Hepatocyte (in vitro differentiated cells): ENCODE measurements around the gene CBFA2T3. TPM values are rescaled to one million over a fixed set of nuclear protein-coding genes. Genes with fewer than 3 reads are reported as not detected.

Source experiments
- DNase-seq: peaks from one replicate; pipeline ENCODE4 v3.0.0-alpha.2; 2016; ENCODE audit warnings: low spot score
- H2AFZ ChIP-seq: fragments of 200-600 bp; sonication (generic); 2 replicates; pipeline ENCODE4 v1.6.0; 2016; ENCODE audit warnings: antibody characterized with exemption, mild to moderate bottlenecking
- H3K27ac ChIP-seq: fragments of 200-600 bp; sonication (generic); 2 replicates; pipeline ENCODE4 v1.5.1; 2016; ENCODE audit warnings: mild to moderate bottlenecking
- H3K27me3 ChIP-seq: fragments of 200-600 bp; sonication (generic); 2 replicates; pipeline ENCODE4 v1.6.1; 2016
- H3K36me3 ChIP-seq: fragments of 200-600 bp; sonication (generic); replicated peaks from 2 replicates; pipeline ENCODE4 v1.5.1; 2016; ENCODE audit warnings: low read depth; ENCODE audit not compliant: insufficient read depth
- H3K4me1 ChIP-seq: fragments of 200-600 bp; sonication (generic); 2 replicates; pipeline ENCODE4 v1.5.1; 2016; ENCODE audit warnings: mild to moderate bottlenecking, moderate library complexity; ENCODE audit not compliant: insufficient read depth
- H3K4me2 ChIP-seq: fragments of 200-600 bp; sonication (generic); 2 replicates; pipeline ENCODE4 v1.6.0; 2016
- H3K4me3 ChIP-seq: fragments of 200-600 bp; sonication (generic); 2 replicates; pipeline ENCODE4 v1.5.1; 2016; ENCODE audit warnings: mild to moderate bottlenecking
- H3K79me2 ChIP-seq: fragments of 200-600 bp; sonication (generic); 2 replicates; pipeline ENCODE4 v1.6.0; 2017; ENCODE audit warnings: mild to moderate bottlenecking
- H3K9me2 ChIP-seq: fragments of 200-600 bp; sonication (generic); replicated peaks from 2 replicates; pipeline ENCODE4 v1.6.0; 2017; ENCODE audit warnings: mild to moderate bottlenecking; ENCODE audit not compliant: insufficient read depth
- H3K9me3 ChIP-seq: fragments of 200-600 bp; sonication (generic); 2 replicates; pipeline ENCODE4 v1.5.1; 2016; ENCODE audit warnings: low read depth, mild to moderate bottlenecking
- H4K20me1 ChIP-seq: fragments of 200-600 bp; sonication (generic); 2 replicates; pipeline ENCODE4 v1.6.0; 2016; ENCODE audit warnings: mild to moderate bottlenecking; ENCODE audit not compliant: insufficient read depth, poor library complexity, severe bottlenecking
- CTCF ChIP-seq: fragments of 200-600 bp; sonication (generic); IDR thresholded peaks from 2 replicates; pipeline ENCODE4 v1.5.1; 2016; ENCODE audit warnings: antibody characterized with exemption, mild to moderate bottlenecking; ENCODE audit not compliant: poor library complexity
- EZH2 ChIP-seq: fragments of 200-600 bp; sonication (generic); IDR thresholded peaks from 2 replicates; pipeline ENCODE4 v1.6.1; 2016; ENCODE audit warnings: antibody characterized with exemption, mild to moderate bottlenecking, borderline replicate concordance
- EZH2phosphoT487 ChIP-seq: fragments of 200-600 bp; sonication (generic); IDR thresholded peaks from one replicate; pipeline ENCODE4 v1.6.1; 2018; ENCODE audit warnings: antibody characterized with exemption, mild to moderate bottlenecking, low read depth, moderate library complexity; ENCODE audit not compliant: unreplicated experiment, severe bottlenecking
- WGBS: methylation state at CpG from one replicate; pipeline ENCODE4 v1.1.6; 2016; ENCODE audit warnings: low lambda C conversion rate; ENCODE audit errors: missing lambda C conversion rate; 5-methylcytosine and 5-hydroxymethylcytosine counted together
- polyA plus RNA-seq: library from polyadenylated mRNA; unstranded; fragments of >200 nt; fragmentation: Nextera tagmentation; extraction: Ambion mirVana; gene quantifications from 2 replicates; pipeline ENCODE4 v1.2.1, GENCODE V29; 2016
- total RNA-seq: library from RNA; depleted of rRNA; stranded (reverse); fragments of >200 nt; gene quantifications from 2 replicates; pipeline ENCODE4 v1.2.3, GENCODE V29; 2014

Gene CBFA2T3
- total and polyA plus RNA-seq, 2 experiments from 2014 or later = 0.07 to 1.5 TPM

- Histone ChIP-seq H3K79me2 (no peaks in the 10 kb centered on the region), H4K20me1 (no peaks in the 10 kb centered on the region)
- TF ChIP-seq EZH2phosphoT487 (no peak), EZH2 (no peak), CTCF (no peak)
Observed at GRCh38 chr16:88961011-88961410, 16.0 kb downstream of the CBFA2T3 start.

GRCh38 chr16:88960516-88960915 is 16.5 kb downstream of the CBFA2T3 start:
- no peaks in the 10 kb centered on the region for H3K4me1 ChIP-seq
- H3K36me3 ChIP-seq = no peaks in the 10 kb centered on the region
- H2AFZ ChIP-seq = no peak overlapping the region
- no peak overlapping the region for H3K4me2 ChIP-seq
- DNase-seq = no peak
- 90% methylated on average over 3 of the region's 3 CpGs for WGBS
- no peaks in the 10 kb centered on the region for H3K79me2 ChIP-seq
- no peaks in the 10 kb centered on the region for H3K9me3 ChIP-seq
- TF ChIP-seq CTCF = no peak
- no peak for TF ChIP-seq EZH2phosphoT487
- TF ChIP-seq EZH2 = no peak
- H3K27me3 ChIP-seq = no peaks in the 10 kb centered on the region
- no peaks in the 10 kb centered on the region for H4K20me1 ChIP-seq
- no peaks in the 10 kb centered on the region for H3K9me2 ChIP-seq
- H3K4me3 ChIP-seq = no peak overlapping the region
- H3K27ac ChIP-seq = no peak overlapping the region

More at GRCh38 chr16:88961011-88961410, 16.0 kb downstream of the CBFA2T3 start:
- H3K4me3 ChIP-seq = no peak overlapping the region
- H3K27me3 ChIP-seq = no peaks in the 10 kb centered on the region
- H3K4me2 ChIP-seq = no peak overlapping the region
- no peak for DNase-seq
- H3K4me1 ChIP-seq = no peaks in the 10 kb centered on the region
- H3K27ac ChIP-seq = no peak overlapping the region
- 80% methylated on average over 9 of the region's 9 CpGs for WGBS
- no peaks in the 10 kb centered on the region for H3K36me3 ChIP-seq
- no peaks in the 10 kb centered on the region for H3K9me3 ChIP-seq
- H2AFZ ChIP-seq = no peak overlapping the region
- no peaks in the 10 kb centered on the region for H3K9me2 ChIP-seq

GRCh38 chr16:88959022-88959421 is 18.0 kb downstream of the CBFA2T3 start:
- H3K4me2 ChIP-seq = no peak overlapping the region
- no peak overlapping the region for H2AFZ ChIP-seq
- no peaks in the 10 kb centered on the region for H3K79me2 ChIP-seq
- H4K20me1 ChIP-seq = no peaks in the 10 kb centered on the region
- H3K27ac ChIP-seq = no peak overlapping the region
- no peaks in the 10 kb centered on the region for H3K9me2 ChIP-seq
- no peaks in the 10 kb centered on the region for H3K4me1 ChIP-seq
- no peaks in the 10 kb centered on the region for H3K9me3 ChIP-seq
- no peak for DNase-seq
- no peaks in the 10 kb centered on the region for H3K27me3 ChIP-seq
- TF ChIP-seq EZH2phosphoT487 (no peak), CTCF (no peak), EZH2 (no peak)
- H3K4me3 ChIP-seq = no peak overlapping the region
- WGBS = 94% methylated on average over 18 of the region's 18 CpGs
- H3K36me3 ChIP-seq = no peaks in the 10 kb centered on the region
